Stimulated activated CD4-positive, alpha-beta T cell treated with anti-CD3 and anti-CD28 coated beads, Interleukin-1b, Interleukin-23, amount 100 ng/mL, for 4 hours (primary cell): ENCODE measurements around the gene NSMCE1.
A peak's percentile ranks its signal among the peaks of the same experiment; 100 is the strongest.

Experiments
- DNase-seq, 2 donors: peaks; one replicate each; pipeline ENCODE4 v3.0.0-alpha.2; 2020; ENCODE audit warnings: low read depth in 2 of 2

Gene NSMCE1

DNA sequence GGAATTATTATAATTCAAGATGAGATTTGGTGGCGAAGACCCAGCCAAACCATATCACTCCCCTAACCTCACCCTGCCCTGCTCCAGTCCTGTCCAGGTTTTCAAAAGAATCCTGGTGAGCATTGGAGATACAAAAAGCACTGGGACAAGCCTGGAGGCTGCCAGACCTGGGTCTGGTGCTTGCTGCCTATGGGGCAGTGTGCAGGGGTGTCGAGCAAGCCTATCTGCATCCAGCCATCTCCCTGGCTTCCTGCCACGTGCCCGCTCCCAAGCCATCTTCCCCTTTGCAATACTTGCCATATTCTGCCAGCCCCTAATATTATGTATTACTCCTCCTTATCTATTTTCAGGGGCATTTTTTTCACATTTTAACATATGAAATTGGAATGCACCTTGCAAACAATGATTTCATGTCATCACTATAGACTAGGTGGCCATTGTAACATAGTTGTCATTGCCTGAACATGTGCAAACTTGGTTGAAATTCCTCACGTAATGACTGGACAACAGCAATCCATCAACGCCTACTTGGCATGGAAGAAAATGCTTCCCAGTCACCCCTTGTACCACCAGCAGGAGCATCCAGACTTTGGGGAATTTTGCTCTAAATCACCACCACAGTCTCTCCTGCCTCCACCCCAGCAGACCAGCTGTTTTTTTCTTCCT, 73.4 kb downstream of the NSMCE1 start:
- DNase-seq: no peak

DNA sequence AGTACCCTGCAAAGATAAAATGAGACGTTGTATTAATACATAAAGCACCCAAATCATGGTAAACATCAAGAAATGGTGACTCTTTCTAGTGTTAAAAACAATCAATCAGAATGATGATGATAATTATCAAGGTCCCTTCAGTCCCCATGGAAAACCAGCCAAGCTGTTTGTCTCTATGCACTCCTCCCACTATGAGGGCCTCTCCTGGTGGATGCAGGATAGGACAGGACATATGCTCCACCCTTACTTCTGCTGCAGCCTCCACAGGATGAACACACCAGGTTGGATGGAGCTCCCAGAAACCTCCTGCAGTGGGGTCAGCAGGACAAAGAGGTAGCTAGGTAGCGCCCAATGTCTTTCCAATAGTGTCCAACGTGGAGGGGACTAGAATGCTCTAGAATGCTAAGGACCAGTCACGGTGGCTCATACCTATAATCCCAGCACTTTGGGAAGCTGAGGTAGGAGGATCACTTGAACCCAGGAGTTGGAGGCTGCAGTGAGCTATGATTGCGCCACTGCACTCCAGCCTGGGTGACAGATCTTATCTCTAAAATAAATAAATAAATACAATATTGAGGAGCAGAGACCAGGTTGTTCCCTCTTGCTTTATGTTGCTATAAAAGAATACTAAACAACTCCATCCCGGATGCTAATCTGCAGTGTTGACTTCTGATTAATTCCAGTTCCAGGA, 75.1 kb downstream of the NSMCE1 start:
- DNase-seq: no peak

DNA sequence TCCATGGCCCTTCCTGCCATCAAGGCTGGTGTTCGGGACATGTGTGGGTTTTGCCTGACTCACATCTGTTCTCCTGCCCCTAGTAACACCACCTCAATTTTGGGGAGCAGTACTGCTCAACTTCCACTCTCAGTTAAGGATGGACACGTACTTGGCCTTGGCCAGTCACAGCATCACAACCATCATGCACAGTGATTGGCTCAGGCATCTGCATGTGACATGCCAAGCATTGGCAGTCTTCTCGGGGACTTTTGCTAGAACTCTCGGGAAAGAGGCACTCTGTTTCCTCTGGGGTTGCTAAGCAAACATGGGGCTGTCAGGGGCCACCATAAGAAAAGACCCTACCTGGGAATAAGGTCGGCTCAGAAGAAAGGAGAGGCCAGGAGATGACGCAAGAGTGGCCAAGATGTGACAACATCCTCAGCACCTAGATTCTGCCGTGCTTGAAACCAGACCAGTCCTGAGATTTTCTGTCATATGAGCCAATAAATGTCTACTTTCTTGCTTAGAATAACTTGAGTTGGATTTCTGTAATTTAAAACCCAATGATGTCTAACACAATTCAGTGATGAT, 77.1 kb downstream of the NSMCE1 start:
- DNase-seq: no peak

GRCh38 chr16:27190316-27190871, 78.2 kb downstream of the NSMCE1 start:
- DNase-seq: no peak

DNA sequence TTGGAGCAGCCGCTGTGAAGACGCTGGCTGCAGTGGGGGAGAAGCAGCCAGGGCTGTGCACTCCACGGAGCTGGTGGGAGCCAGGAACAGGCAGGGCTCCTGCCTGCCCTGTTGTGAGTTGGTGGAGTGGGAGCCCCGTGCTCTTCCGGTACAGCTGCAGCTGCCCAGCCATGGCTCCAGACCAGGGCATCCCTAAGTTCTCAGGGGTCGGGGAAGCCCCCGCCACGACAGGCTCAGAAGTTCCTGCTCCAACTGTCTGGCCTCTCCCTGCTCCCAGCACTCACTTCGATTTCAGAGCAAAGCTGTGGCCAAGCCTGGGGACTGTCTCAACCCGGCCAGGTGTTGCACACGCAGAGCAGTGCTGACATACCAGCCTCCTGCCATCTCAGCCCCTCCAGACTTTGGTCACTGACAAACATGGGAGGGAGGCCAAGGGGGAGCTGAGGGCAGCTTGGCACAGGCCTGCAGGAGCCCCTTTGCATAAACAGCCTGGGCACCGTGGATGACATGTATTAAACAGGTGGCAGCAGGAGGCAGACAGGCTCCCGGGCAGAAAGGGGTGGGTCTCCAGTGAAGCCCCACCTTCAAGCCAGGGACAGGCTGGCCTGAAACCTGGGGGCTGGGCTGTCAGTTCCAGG, 79.1 kb downstream of the NSMCE1 start:
- no peak for DNase-seq

DNA sequence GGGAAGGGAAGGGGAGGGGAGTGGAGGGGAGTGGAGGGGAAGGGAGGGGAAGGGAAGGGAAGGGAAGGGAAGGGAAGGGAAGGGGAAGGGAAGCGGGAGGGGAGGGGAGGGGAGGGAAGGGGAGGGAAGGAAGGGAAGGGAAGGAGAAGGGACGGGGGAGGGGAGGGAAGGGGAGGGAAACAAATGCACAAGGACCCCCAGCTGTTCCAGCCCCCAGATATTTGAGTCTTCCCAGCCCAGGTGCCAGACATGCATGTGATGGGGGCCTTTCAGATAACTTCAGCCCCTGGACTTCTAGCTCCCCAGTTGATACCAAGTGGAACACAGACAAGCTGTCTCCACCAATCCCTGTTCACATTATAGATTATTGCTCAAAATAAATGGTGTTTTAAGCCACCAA, 79.9 kb downstream of the NSMCE1 start:
- no peak for DNase-seq

DNA sequence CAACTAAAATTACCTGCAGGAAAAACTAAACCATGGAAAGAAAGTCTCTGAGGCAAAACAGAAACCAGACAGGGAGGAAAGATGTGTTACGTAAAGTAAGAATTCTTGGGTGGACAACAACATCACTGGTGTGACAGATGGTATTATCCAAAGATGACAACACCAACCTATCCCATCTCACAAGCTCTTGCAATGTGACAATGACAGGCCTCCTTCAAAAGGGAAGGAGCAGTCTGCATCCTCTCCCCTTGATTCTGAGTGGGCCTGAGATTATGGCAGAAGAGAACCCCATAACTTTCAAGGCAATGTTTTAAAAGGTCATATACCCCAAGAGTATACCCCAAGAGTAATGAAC, 82.8 kb downstream of the NSMCE1 start:
- DNase-seq: no peak

- DNase-seq: no peak
Observed at GRCh38 chr16:27182906-27183405, 85.6 kb downstream of the NSMCE1 start.

DNA sequence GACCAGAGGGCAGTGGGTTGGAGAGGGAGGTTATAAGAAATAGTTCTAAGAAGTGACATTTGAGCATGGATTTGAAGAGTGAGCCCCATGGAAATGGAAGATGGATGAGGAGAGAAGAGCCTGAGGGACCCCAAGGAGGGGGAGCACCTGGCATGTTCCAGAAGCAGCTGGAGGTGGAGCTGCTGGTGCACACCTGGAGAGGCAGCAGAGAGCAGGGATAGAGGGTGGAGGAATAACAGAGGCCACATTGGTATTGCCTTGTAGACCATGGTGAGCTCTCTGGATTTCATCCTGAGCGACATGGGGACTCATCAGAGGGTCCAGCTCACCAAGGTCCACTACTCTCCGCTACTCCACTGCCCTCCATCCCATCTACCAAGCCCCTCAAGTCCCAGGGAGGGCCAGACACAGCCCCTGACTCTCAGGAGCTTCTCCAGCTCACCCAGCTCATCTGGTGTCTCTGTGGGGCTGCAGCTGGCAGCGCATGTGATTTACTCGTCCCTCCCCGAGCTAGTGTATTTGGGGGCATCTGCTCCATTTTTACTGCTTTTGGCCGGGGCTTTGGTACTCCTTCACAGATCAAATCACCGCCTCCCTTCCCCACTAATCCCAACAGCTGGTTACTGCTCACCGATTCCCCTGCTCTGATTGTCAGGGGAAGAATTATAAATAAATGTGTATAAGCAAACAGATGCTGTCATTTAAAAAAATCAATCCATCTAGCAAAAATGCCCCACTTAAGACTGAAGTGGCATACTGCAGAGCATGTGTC, 87.4 kb downstream of the NSMCE1 start:
- DNase-seq: no peak

- peak; percentile 75 to 88 for DNase-seq
Observed at GRCh38 chr16:27179500-27180072, 89.0 kb downstream of the NSMCE1 start.

DNA sequence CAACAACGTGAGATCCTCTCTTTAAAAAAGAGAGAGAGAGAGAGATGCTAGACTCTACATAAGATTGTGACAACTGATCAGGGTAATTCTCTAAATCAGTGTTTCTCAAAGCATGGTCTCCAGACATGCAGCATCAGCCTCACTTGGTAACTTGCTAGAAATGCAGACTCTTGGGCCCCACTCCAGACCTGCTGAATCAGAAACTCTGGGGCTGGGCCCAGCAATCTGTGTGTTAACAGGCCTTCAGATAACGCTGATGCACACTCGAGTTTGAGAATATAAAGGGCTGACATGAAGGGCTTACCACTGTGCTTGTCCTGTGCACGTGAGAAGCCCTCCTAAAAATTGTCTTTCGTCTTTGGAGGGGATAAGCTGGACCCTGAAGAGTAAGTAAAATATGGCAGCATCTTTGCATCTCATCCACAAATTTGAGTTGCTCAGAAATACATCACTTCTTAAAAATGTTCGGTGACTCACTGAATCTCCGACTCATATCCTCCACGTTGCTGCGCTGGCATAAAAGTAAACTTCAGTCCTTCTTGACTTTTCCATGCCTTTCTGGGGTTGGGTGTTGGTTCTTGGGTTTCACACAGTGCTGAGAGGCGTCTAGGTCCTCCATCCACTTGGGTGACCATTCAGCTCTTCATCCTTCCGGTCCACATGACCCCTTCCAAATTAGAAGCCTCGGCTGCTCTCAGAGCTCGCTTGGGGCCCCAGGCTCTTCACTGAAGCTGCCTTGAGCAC, 91.4 kb downstream of the NSMCE1 start:
- peak in 1 of 2 donors; percentile 35 for DNase-seq

- DNase-seq: no peak
Observed at GRCh38 chr16:27175888-27176287, 92.7 kb downstream of the NSMCE1 start.
